K562 (cell line): ENCODE results near the gene UBE2O. TPM values are rescaled to one million over a fixed set of nuclear protein-coding genes. Genes with fewer than 3 reads are reported as not detected.

Experiments used
- BHLHE40 ChIP-seq: IDR thresholded peaks from 2 replicates; pipeline ENCODE4 v1.6.1; 2011; ENCODE audit warnings: low read length, improper control_type of control experiment
- ETV1 ChIP-seq: fragments of 450-650 bp; conservative IDR thresholded peaks from 2 replicates; pipeline ENCODE4 v1.6.1; 2016; ENCODE audit warnings: missing genetic modification characterization, control low read depth, low read depth, missing compliant biosample characterization
- FUS ChIP-seq: fragments of 200-400 bp; formaldehyde crosslinking; optimal IDR thresholded peaks from 2 replicates; pipeline ENCODE3; 2017; ENCODE audit warnings: low read depth, low read length
- GABPA ChIP-seq: fragments of 200-800 bp; sonication (Bioruptor generic); conservative IDR thresholded peaks from 2 replicates; pipeline ENCODE4 v1.6.1; 2016; ENCODE audit warnings: low read depth, missing genetic modification characterization, missing compliant biosample characterization
- HDAC1 ChIP-seq, 2 experiments: fragments of 450-650 bp; IDR thresholded peaks; 2 replicates each; pipeline ENCODE4 v1.6.1; 2016 to 2017; ENCODE audit warnings: inconsistent platforms in 1 of 2, mild to moderate bottlenecking in 1 of 2, moderate library complexity in 1 of 2
- KAT7 ChIP-seq: sonication (generic); formaldehyde crosslinking; IDR thresholded peaks from 2 replicates; pipeline ENCODE4 v1.8.0; 2022; ENCODE audit warnings: missing genetic modification reagents, mild to moderate bottlenecking, borderline replicate concordance
- NCOR1 ChIP-seq: fragments of 450-650 bp; IDR thresholded peaks from 2 replicates; pipeline ENCODE4 v1.6.1; 2016; ENCODE audit warnings: mild to moderate bottlenecking, moderate library complexity
- NFIC ChIP-seq: fragments of 450-650 bp; IDR thresholded peaks from 2 replicates; pipeline ENCODE4 v1.6.1; 2017; ENCODE audit warnings: mild to moderate bottlenecking, inconsistent platforms
- PCBP1 ChIP-seq: fragments of 200-400 bp; formaldehyde crosslinking; IDR thresholded peaks from 2 replicates; pipeline ENCODE4 v1.6.1; 2018; ENCODE audit warnings: mild to moderate bottlenecking, low read depth, low read length; ENCODE audit not compliant: poor library complexity, severe bottlenecking
- RNF2 ChIP-seq: sonication (generic); IDR thresholded peaks from 2 replicates; pipeline ENCODE4 v1.6.1; 2016
- ZNF232 ChIP-seq: sonication (generic); formaldehyde crosslinking; IDR thresholded peaks from 2 replicates; pipeline ENCODE4 v1.8.0; 2022; ENCODE audit warnings: mild to moderate bottlenecking, missing genetic modification reagents
- ZNF311 ChIP-seq: fragments of 250-450 bp; sonication (Bioruptor Pico); IDR thresholded peaks from 2 replicates; pipeline ENCODE4 v1.4.0; 2020; ENCODE audit warnings: mild to moderate bottlenecking, moderate library complexity
- polyA plus RNA-seq, 8 experiments: library from polyadenylated mRNA; depleted of rRNA in 4 of 8; stranded (reverse) in 5 of 8; unstranded in 3 of 8; fragments of >200 nt; fragmentation: Nextera tagmentation in 2 of 8; fragmentation: Illumina TruSeq in 1 of 8; extraction: Ambion mirVana in 2 of 8; extraction: Trizol in 1 of 8; gene quantifications; 2 replicates each; pipeline versions ENCODE4 v1.2.1 to v1.2.3, GENCODE V29; 2011 to 2014; ENCODE audit warnings: inconsistent platforms in 1 of 8, missing spikeins in 1 of 8
- total RNA-seq, 7 experiments: library from RNA; depleted of rRNA in 6 of 7; stranded (reverse); fragments of >200 nt in 6 of 7; fragmentation: Illumina TruSeq in 2 of 7; extraction: Trizol in 2 of 7; gene quantifications; 2 replicates each; pipeline versions ENCODE4 v1.2.1 to v1.2.3, GENCODE V29; 2011 to 2021; ENCODE audit warnings: low replicate concordance in 1 of 7
- TF ChIP-seq, protein P1 (sequence below), 2 experiments: fragments of 450-650 bp in 1 of 2; sonication (generic) in 1 of 2; formaldehyde crosslinking in 1 of 2; IDR thresholded peaks; 2 replicates each; pipeline versions ENCODE4 v1.7.1 to v1.9.0; 2016 to 2022; ENCODE audit warnings: inconsistent platforms in 1 of 2, mild to moderate bottlenecking in 1 of 2, missing genetic modification reagents in 1 of 2
- TF ChIP-seq, protein P2 (sequence below), 2 experiments: fragments of 450-650 bp; conservative IDR thresholded peaks; 2 replicates each; pipeline ENCODE4 v1.6.1; 2017; ENCODE audit warnings: mild to moderate bottlenecking in 2 of 2, moderate library complexity in 2 of 2
- TF ChIP-seq, protein P3 (sequence below), 2 experiments: fragments of 450-650 bp in 1 of 2; sonication (generic) in 1 of 2; formaldehyde crosslinking in 1 of 2; IDR thresholded peaks in 1 of 2; conservative IDR thresholded peaks in 1 of 2; 2 replicates each; pipeline versions ENCODE4 v1.6.1 to v1.8.1; 2016 to 2023; ENCODE audit warnings: mild to moderate bottlenecking in 2 of 2, moderate library complexity in 2 of 2, inconsistent platforms in 1 of 2, missing genetic modification reagents in 1 of 2

Gene UBE2O
- total and polyA plus RNA-seq, 9 of the 15 experiments (the other 6 are each of a cell fraction or from before 2014, with no cell fraction given) = 1.6 to 39.7 (median 13.3) TPM

DNA sequence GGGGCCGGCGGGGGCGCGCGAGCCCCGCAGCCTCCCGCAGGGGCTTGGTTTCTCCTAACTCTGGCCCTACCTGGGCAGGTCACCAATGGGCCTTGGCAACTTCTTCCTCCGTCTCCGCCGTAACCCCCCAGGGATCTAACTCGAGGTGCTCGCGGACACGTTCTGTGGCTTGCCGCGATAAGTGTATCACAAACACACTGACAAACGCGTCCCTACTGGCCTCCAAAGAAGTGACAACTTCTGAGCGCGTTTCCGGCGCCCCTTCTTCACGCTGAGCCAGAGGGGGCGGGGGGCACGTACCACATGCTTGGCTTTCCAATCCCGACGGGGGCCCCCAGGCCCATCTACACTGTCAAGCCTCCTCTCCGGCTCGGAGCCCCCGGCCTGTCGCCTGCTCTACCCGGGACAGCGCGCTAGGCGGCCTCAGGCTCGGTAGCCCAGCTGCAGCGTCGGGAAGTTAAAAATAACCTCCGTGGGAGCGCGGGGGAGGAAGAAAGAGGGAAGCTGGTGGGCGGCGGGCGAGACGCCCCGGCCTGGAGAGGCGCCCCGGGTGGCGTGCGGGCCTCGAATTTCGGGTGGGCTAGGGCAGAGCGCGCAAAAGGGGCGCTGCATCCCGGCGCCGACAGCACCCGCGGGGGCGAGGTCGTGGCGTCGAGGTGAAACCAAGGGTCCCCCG, 69.3 kb downstream of the UBE2O start (continued):
- TF ChIP-seq, protein P1, sequence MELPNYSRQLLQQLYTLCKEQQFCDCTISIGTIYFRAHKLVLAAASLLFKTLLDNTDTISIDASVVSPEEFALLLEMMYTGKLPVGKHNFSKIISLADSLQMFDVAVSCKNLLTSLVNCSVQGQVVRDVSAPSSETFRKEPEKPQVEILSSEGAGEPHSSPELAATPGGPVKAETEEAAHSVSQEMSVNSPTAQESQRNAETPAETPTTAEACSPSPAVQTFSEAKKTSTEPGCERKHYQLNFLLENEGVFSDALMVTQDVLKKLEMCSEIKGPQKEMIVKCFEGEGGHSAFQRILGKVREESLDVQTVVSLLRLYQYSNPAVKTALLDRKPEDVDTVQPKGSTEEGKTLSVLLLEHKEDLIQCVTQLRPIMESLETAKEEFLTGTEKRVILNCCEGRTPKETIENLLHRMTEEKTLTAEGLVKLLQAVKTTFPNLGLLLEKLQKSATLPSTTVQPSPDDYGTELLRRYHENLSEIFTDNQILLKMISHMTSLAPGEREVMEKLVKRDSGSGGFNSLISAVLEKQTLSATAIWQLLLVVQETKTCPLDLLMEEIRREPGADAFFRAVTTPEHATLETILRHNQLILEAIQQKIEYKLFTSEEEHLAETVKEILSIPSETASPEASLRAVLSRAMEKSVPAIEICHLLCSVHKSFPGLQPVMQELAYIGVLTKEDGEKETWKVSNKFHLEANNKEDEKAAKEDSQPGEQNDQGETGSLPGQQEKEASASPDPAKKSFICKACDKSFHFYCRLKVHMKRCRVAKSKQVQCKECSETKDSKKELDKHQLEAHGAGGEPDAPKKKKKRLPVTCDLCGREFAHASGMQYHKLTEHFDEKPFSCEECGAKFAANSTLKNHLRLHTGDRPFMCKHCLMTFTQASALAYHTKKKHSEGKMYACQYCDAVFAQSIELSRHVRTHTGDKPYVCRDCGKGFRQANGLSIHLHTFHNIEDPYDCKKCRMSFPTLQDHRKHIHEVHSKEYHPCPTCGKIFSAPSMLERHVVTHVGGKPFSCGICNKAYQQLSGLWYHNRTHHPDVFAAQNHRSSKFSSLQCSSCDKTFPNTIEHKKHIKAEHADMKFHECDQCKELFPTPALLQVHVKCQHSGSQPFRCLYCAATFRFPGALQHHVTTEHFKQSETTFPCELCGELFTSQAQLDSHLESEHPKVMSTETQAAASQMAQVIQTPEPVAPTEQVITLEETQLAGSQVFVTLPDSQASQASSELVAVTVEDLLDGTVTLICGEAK (IDR thresholded peaks at IDR 0.05) = peak; percentile 34
- TF ChIP-seq, protein P1 (CRISPR knock-in tag; IDR thresholded peaks at IDR 0.05) = no peak
- TF ChIP-seq RNF2 (peak; percentile 26), HDAC1 (IDR thresholded peaks at IDR 0.05) (peak in 1 of 2 experiments; percentile 53; a peak in 2 of 4 replicates), NCOR1 (peak; percentile 51; the same call in 1 of the 2 replicates), NFIC (peak; percentile 58), KAT7 (CRISPR knock-in tag) (0 out of 2 replicates have a peak, but pooled peaks have one; percentile 25), FUS (no peak), BHLHE40 (0 out of 2 replicates have a peak, but pooled peaks have one; percentile 4), ETV1 (tag) (peak; percentile 35; the same call in 1 of the 2 replicates), ZNF311 (CRISPR knock-in tag) (0 out of 2 replicates have a peak, but pooled peaks have one; percentile 12), ZNF232 (CRISPR knock-in tag) (0 out of 2 replicates have a peak, but pooled peaks have one; percentile 41), GABPA (tag) (peak; percentile 50), PCBP1 (peak; percentile 15)
- TF ChIP-seq, protein P2, sequence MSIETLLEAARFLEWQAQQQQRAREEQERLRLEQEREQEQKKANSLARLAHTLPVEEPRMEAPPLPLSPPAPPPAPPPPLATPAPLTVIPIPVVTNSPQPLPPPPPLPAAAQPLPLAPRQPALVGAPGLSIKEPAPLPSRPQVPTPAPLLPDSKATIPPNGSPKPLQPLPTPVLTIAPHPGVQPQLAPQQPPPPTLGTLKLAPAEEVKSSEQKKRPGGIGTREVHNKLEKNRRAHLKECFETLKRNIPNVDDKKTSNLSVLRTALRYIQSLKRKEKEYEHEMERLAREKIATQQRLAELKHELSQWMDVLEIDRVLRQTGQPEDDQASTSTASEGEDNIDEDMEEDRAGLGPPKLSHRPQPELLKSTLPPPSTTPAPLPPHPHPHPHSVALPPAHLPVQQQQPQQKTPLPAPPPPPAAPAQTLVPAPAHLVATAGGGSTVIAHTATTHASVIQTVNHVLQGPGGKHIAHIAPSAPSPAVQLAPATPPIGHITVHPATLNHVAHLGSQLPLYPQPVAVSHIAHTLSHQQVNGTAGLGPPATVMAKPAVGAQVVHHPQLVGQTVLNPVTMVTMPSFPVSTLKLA (conservative IDR thresholded peaks at IDR 0.05) = peak in 1 of 2 experiments; percentile 64; a peak in 1 of 4 replicates
- TF ChIP-seq, protein P3, sequence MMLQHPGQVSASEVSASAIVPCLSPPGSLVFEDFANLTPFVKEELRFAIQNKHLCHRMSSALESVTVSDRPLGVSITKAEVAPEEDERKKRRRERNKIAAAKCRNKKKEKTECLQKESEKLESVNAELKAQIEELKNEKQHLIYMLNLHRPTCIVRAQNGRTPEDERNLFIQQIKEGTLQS (IDR thresholded peaks at IDR 0.05) = no peak
- TF ChIP-seq, protein P3 (CRISPR knock-in tag; conservative IDR thresholded peaks at IDR 0.05) = 0 out of 2 replicates have a peak, but pooled peaks have one; percentile 47
